WTC11 (cell line): Measurements from ENCODE around the gene FMO2.

ENCODE experiments used
- CBFB ChIP-seq: sonication (generic); formaldehyde crosslinking; IDR thresholded peaks from 2 replicates; pipeline ENCODE4 v1.8.1; 2022; ENCODE audit warnings: mild to moderate bottlenecking, low read depth, missing genetic modification reagents
- CREB1 ChIP-seq: sonication (generic); formaldehyde crosslinking; IDR thresholded peaks from 2 replicates; pipeline ENCODE4 v1.8.0; 2023; ENCODE audit warnings: mild to moderate bottlenecking, missing genetic modification reagents
- ESRRA ChIP-seq: sonication (generic); formaldehyde crosslinking; IDR thresholded peaks from 2 replicates; pipeline ENCODE4 v1.8.1; 2022; ENCODE audit warnings: mild to moderate bottlenecking, missing genetic modification reagents, borderline replicate concordance
- FOXP1 ChIP-seq: sonication (generic); formaldehyde crosslinking; IDR thresholded peaks from 2 replicates; pipeline ENCODE4 v1.8.0; 2022; ENCODE audit warnings: missing genetic modification reagents, mild to moderate bottlenecking, moderate library complexity, borderline replicate concordance
- NFYB ChIP-seq: sonication (generic); formaldehyde crosslinking; conservative IDR thresholded peaks from 2 replicates; pipeline ENCODE4 v1.8.0; 2022; ENCODE audit warnings: low read depth, missing genetic modification reagents
- NR1H2 ChIP-seq: sonication (generic); formaldehyde crosslinking; IDR thresholded peaks from 2 replicates; pipeline ENCODE4 v1.9.0; 2021; ENCODE audit warnings: mild to moderate bottlenecking, moderate library complexity, missing genetic modification reagents
- NR2C2 ChIP-seq: sonication (generic); formaldehyde crosslinking; IDR thresholded peaks from 2 replicates; pipeline ENCODE4 v1.8.0; 2022; ENCODE audit warnings: mild to moderate bottlenecking, missing genetic modification reagents
- NR3C1 ChIP-seq: sonication (generic); formaldehyde crosslinking; conservative IDR thresholded peaks from 2 replicates; pipeline ENCODE4 v1.8.1; 2023; ENCODE audit warnings: low read depth, mild to moderate bottlenecking, missing genetic modification reagents
- SP1 ChIP-seq: sonication (generic); formaldehyde crosslinking; conservative IDR thresholded peaks from 2 replicates; pipeline ENCODE4 v1.8.1; 2022; ENCODE audit warnings: missing genetic modification reagents
- TF ChIP-seq, protein P1 (sequence below): sonication (generic); formaldehyde crosslinking; IDR thresholded peaks from 2 replicates; pipeline ENCODE4 v1.8.0; 2022; ENCODE audit warnings: mild to moderate bottlenecking, missing genetic modification reagents
- TF ChIP-seq, protein P2 (sequence below): fragments of 250-450 bp; sonication (Bioruptor Pico); IDR thresholded peaks from 2 replicates; pipeline ENCODE4 v2.1.2; 2022; ENCODE audit warnings: mild to moderate bottlenecking, moderate library complexity
- TF ChIP-seq, protein P3 (sequence below): sonication (generic); formaldehyde crosslinking; IDR thresholded peaks from 2 replicates; pipeline ENCODE4 v1.8.1; 2023; ENCODE audit warnings: mild to moderate bottlenecking, missing genetic modification reagents, moderate library complexity
- TF ChIP-seq, protein P4 (sequence below): fragments of 200-600 bp; IDR thresholded peaks from 2 replicates; pipeline ENCODE4 v1.8.0; 2022; ENCODE audit warnings: antibody characterized with exemption
- TF ChIP-seq, protein P5 (sequence below): sonication (generic); formaldehyde crosslinking; IDR thresholded peaks from 2 replicates; pipeline ENCODE4 v1.8.0; 2022; ENCODE audit warnings: mild to moderate bottlenecking, missing genetic modification reagents

DNA sequence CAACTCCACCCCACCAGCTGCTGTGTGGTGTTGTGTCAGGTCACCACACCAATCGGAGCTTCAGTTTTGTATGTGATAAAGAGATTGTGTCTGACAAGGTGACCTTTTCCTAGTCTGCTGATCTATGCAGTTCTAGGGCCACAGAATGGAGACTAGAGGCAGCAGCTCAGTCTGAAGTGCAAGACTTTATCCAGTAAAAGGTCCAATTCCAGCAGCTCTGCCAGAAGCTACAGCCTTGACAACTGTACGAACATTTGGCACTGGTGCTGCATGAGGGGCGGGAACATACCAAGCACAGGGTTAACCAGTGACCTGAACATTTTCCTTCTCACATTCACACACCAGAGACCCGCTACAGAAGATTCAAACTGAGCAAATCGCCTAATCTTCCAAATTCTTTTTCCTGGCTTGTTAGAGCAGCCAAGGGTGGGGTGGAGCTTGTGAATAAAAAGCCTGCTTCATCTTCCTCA is 72.5 kb downstream of the FMO2 start:
- TF ChIP-seq, protein P1, sequence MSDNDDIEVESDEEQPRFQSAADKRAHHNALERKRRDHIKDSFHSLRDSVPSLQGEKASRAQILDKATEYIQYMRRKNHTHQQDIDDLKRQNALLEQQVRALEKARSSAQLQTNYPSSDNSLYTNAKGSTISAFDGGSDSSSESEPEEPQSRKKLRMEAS (CRISPR knock-in tag): no peak
- TF ChIP-seq SP1: no peak
- TF ChIP-seq FOXP1: no peak
- TF ChIP-seq NR1H2: no peak
- TF ChIP-seq, protein P2, sequence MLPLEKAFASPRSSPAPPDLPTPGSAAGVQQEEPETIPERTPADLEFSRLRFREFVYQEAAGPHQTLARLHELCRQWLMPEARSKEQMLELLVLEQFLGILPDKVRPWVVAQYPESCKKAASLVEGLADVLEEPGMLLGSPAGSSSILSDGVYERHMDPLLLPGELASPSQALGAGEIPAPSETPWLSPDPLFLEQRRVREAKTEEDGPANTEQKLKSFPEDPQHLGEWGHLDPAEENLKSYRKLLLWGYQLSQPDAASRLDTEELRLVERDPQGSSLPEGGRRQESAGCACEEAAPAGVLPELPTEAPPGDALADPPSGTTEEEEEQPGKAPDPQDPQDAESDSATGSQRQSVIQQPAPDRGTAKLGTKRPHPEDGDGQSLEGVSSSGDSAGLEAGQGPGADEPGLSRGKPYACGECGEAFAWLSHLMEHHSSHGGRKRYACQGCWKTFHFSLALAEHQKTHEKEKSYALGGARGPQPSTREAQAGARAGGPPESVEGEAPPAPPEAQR: no peak
- TF ChIP-seq, protein P3, sequence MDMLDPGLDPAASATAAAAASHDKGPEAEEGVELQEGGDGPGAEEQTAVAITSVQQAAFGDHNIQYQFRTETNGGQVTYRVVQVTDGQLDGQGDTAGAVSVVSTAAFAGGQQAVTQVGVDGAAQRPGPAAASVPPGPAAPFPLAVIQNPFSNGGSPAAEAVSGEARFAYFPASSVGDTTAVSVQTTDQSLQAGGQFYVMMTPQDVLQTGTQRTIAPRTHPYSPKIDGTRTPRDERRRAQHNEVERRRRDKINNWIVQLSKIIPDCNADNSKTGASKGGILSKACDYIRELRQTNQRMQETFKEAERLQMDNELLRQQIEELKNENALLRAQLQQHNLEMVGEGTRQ: no peak
- no peak for TF ChIP-seq NR3C1 (CRISPR knock-in tag)
- TF ChIP-seq ESRRA (CRISPR knock-in tag): no peak
- TF ChIP-seq, protein P4, sequence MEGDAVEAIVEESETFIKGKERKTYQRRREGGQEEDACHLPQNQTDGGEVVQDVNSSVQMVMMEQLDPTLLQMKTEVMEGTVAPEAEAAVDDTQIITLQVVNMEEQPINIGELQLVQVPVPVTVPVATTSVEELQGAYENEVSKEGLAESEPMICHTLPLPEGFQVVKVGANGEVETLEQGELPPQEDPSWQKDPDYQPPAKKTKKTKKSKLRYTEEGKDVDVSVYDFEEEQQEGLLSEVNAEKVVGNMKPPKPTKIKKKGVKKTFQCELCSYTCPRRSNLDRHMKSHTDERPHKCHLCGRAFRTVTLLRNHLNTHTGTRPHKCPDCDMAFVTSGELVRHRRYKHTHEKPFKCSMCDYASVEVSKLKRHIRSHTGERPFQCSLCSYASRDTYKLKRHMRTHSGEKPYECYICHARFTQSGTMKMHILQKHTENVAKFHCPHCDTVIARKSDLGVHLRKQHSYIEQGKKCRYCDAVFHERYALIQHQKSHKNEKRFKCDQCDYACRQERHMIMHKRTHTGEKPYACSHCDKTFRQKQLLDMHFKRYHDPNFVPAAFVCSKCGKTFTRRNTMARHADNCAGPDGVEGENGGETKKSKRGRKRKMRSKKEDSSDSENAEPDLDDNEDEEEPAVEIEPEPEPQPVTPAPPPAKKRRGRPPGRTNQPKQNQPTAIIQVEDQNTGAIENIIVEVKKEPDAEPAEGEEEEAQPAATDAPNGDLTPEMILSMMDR: no peak
- TF ChIP-seq NR2C2: no peak
- no peak for TF ChIP-seq CREB1 (CRISPR knock-in tag)
- TF ChIP-seq, protein P5, sequence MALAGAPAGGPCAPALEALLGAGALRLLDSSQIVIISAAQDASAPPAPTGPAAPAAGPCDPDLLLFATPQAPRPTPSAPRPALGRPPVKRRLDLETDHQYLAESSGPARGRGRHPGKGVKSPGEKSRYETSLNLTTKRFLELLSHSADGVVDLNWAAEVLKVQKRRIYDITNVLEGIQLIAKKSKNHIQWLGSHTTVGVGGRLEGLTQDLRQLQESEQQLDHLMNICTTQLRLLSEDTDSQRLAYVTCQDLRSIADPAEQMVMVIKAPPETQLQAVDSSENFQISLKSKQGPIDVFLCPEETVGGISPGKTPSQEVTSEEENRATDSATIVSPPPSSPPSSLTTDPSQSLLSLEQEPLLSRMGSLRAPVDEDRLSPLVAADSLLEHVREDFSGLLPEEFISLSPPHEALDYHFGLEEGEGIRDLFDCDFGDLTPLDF (CRISPR knock-in tag): no peak
- no peak for TF ChIP-seq NFYB (CRISPR knock-in tag)
- no peak for TF ChIP-seq CBFB
